Measurements from ENCODE around the gene PDK2.

PDK2 gene

GRCh38 chr17:50094753-50095619 is at the start of gene PDK2:
Gene PDK2 (plus strand): TSS chr17:50095351. CDS start chr17:50095436, 85 bp downstream.
- DNase-seq = peak; percentile 93

GRCh38 chr17:50046179-50046578 is 49.0 kb upstream of the PDK2 start:
- DNase-seq = no peak

GRCh38 chr17:50046667-50047066 is 48.5 kb upstream of the PDK2 start:
- no peak for DNase-seq

GRCh38 chr17:50047083-50047482 is 48.1 kb upstream of the PDK2 start:
- no peak for DNase-seq

- no peak for DNase-seq
These were observed 47.5 kb upstream of the PDK2 start for GRCh38 chr17:50047488-50048126.

GRCh38 chr17:50048146-50048720 is 46.9 kb upstream of the PDK2 start:
- DNase-seq = no peak

- no peak for DNase-seq
These were observed 46.2 kb upstream of the PDK2 start for GRCh38 chr17:50048988-50049387.

GRCh38 chr17:50049636-50050035 is 45.5 kb upstream of the PDK2 start:
- DNase-seq = no peak

- DNase-seq = no peak
These were observed 44.6 kb upstream of the PDK2 start for GRCh38 chr17:50050431-50051032.

GRCh38 chr17:50051082-50051576 is 44.0 kb upstream of the PDK2 start:
- DNase-seq = no peak

GRCh38 chr17:50051606-50052005 is 43.5 kb upstream of the PDK2 start:
- no peak for DNase-seq

GRCh38 chr17:50052241-50052796 is 42.8 kb upstream of the PDK2 start:
- no peak for DNase-seq

- DNase-seq = no peak
These were observed 42.1 kb upstream of the PDK2 start for GRCh38 chr17:50052822-50053653.

- no peak for DNase-seq
These were observed 41.5 kb upstream of the PDK2 start for GRCh38 chr17:50053654-50053960.

- no peak for DNase-seq
These were observed 40.1 kb upstream of the PDK2 start for GRCh38 chr17:50055055-50055425.

GRCh38 chr17:50055426-50056216 is 39.5 kb upstream of the PDK2 start, which contains the start of gene ITGA3:
Gene ITGA3 (plus strand): TSS chr17:50056110. CDS start chr17:50056440, 330 bp downstream.
- DNase-seq = no peak

GRCh38 chr17:50056217-50056960 is 38.8 kb upstream of the PDK2 start:
- peak; percentile 56 for DNase-seq

GRCh38 chr17:50056961-50057330 is 38.2 kb upstream of the PDK2 start:
- no peak for DNase-seq

- DNase-seq = no peak
These were observed 37.6 kb upstream of the PDK2 start for GRCh38 chr17:50057521-50057991.

- no peak for DNase-seq
These were observed 36.7 kb upstream of the PDK2 start for GRCh38 chr17:50058296-50058953.

Measured in NCI-H1694 treated with DMSO at 0.1 percent for 48 hours (cell line).